HG03354 (cell line): ENCODE results near the gene ZBED4.

ENCODE experiments used
- ATAC-seq: cut with Tn5 transposase; IDR thresholded peaks from one replicate; pipeline ENCODE4 v1.9.1; 2021; ENCODE audit warnings: mild to moderate bottlenecking; ENCODE audit not compliant: unreplicated experiment, poor library complexity, severe bottlenecking

ZBED4 gene

DNA sequence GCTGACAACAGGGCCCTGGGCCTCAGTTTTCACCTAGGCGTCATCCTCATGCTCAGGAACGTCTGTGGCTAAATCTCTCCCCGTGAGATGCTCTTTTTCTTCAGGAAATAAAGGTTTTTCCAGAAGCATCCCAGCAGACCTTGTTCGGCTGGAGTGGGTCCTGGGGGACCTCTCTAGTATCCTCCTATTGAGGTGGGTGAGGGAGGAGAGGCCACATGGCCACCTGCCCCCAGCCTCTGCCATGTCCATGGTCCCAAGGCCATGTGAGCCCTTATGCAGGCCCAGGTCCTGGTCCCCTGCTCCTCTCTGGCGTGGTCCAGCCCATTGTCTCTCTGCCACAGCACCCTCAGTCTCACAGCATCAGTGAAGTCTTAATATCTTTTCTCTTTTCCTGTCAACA is 42.6 kb downstream of the ZBED4 start:
- no peak for ATAC-seq

- no peak for ATAC-seq
Measured at GRCh38 chr22:49897015-49897684, 43.5 kb downstream of the ZBED4 start.

GRCh38 chr22:49899530-49899929 is 45.9 kb downstream of the ZBED4 start:
- no peak for ATAC-seq

DNA sequence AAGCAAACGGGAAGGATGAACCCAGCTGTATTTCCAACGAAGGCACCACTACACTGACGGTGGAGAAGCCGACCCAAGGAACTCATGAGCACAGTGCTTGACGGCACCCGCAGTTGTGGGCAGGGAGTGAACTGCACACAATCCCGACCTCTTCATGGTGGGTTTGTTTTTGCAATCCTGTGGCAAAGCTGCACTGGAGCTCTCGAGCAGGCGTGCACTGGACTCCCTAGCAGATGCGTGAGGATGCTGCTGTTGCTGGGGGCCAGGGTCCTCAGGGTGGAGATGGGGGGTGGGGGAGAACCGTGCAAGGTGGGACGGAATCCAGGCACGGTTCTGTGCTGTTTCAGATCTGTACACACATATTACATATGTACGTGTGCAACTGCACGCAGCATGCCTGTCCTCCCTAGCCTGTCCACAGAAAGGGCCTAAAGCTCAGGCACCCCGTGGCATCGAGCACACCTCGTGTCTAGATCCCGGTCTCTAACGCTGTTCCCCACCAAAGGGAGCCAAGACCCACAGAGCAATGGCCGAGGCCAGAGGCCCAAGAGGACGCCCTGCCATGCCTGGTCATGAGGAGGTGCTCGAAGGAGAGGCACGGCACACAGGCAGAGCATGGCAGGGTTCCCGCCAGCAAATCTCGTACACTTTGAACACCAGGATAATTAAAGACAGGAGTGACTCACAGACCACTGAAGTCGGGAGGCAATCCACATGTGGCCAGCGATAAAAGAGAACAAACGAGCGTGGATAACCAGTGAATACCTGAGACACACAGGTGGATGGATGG is 47.0 kb downstream of the ZBED4 start:
- no peak for ATAC-seq

DNA sequence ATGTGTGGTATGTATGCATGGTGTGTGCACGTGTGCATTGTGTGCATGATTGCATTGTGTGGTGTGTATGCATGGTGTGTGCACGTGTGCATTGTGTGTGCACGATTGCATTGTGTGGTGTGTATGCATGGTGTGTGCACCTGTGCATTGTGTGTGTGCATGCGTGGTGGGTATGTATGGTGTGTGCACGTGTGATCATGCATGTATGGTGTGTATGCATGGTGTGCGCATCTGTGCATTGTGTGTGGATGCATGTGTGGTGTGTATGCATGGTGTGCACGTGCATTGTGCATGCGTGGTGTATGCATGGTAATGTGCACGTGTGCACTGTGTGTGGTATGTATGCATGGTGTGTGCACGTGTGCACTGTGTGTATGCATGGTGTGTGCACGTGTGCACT is 47.8 kb downstream of the ZBED4 start:
- no peak for ATAC-seq

- no peak for ATAC-seq
Measured at GRCh38 chr22:49903322-49904039, 49.8 kb downstream of the ZBED4 start.

- no peak for ATAC-seq
Measured at GRCh38 chr22:49904040-49904369, 50.4 kb downstream of the ZBED4 start.

DNA sequence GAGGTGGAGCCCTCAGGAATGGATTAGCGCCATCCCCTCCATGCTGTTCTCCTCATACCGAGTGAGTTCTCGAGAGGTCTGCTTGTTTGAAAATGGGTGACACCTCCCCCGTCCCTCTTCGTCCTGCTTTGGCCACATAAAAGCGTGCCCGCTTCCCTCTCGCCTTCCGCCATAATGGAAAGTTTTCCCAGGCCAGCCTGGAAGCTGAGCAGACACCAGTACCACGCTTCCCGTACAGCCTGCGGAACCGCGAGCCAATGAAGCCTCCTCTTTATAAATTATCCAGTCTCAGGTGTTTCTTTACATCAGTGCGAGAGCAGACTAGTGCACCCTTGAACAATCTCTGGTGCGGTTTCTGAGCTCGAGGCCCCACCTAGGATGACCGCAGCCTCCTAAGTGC is 51.8 kb downstream of the ZBED4 start:
- no peak for ATAC-seq

GRCh38 chr22:49906071-49906798 is 52.6 kb downstream of the ZBED4 start:
- no peak for ATAC-seq

DNA sequence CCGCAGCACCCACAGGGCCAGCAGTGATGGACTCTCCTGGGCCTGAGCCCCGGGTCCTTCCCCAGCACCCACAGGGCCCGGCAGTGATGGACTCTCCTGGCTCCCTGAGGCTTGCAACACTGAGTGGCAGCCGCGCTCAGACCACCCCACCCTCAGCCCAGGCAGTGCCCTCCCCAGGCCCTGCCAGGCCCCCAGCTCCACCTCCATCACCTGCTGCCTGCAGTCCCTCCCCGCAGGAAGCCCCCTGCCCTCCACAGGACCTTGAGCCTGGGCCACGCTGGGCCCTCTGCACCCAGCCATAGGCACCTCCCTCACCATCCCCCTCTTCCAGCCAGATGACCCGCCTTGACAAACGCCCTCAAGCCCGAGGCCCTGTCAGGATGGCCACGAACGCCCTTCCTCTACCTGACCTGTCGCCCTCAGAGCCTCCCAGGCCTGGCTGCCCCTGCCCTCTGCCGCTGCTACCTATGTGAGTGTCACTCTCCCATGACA is 53.2 kb downstream of the ZBED4 start:
- ATAC-seq = no peak

DNA sequence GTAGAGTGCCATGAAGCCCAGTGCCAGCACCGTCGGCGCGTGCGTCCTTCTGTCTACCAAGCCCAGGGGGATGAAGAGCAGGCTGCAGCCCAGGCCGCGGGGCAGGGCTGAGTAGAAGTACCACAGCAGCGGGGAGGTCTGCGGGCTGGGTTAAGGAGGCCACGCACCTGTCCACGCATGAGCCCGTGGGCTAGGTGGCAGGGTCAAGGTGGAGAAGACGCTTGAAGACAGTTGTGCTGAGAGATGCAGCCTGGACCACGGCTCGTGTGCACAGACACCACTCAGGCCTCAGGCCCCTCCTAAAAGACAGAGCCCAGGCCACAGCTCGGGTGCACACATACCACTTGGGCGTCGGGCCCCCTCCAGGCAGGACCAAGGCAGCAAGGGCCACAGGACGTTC is 54.2 kb downstream of the ZBED4 start:
- ATAC-seq = no peak

DNA sequence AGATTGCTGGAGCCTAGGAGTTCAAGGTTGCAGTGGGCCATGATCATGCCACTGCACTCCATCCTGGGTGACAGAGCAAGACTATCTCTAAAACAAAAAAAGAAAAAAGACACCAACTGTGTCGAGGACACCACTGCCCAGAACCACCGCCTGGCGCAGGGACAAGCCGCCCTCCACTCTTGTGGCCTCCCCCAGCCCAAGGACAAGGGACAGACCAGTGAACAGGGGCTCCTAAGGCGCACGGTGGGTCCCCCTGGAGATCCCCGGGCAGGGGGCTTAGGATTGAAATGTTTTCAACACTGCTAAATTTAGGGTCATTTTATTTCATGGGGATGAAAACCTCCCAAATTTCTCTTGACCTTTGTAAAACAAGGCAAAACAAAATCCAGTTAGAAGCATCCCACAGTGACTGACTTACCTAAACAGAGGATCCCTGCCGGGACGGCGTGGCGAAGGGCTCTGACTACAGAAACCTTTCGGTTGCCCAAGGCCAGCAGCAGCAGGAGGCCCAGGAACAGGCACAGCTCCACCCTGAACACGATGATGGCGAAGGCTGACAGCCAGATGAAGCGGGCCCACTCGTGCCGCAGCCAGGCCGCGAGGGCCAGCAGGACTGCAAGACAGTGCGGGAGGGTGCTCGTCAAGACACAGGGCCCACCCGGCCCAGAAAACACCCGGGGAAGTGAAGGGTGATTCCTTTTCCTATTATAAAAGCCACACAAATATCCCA is 56.0 kb downstream of the ZBED4 start:
- ATAC-seq = no peak

- ATAC-seq = no peak
Measured at GRCh38 chr22:49910229-49911155, 56.8 kb downstream of the ZBED4 start.

DNA sequence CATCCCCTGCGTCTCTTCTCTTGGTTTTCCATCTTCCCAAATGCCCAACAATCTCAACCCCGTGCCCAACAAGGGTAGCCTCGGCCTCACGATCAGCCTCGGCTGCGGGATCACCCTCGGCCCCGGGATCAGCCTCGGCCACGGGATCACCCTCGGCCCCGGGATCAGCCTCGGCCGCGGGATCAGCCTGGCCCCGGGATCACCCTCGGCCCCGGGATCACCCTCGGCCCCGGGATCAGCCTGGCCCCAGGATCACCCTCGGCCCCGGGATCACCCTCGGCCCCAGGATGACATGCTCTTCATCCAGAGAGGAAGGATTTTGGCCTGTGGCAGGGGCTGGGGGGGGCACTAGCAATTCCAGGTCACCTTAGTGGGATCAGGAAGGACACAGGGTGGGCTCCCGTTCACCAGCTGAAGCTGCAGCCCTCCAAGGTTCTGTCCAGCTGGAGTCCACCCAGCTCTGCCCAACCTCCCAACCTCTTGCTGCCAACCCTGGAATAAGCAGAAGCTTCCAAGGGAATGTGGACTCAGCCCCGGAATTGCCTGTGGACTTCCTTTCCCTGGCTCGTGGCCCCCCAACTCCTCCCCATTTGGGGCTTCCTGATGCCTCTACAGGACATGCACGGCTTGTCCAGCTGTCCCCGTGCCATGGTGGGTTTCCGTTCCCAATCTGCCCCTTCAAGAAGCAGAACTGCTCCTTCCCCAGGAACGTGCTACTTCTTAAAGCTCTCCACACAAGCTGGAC is 58.4 kb downstream of the ZBED4 start:
- ATAC-seq = no peak

- no peak for ATAC-seq
Measured at GRCh38 chr22:49913026-49913425, 59.4 kb downstream of the ZBED4 start.

DNA sequence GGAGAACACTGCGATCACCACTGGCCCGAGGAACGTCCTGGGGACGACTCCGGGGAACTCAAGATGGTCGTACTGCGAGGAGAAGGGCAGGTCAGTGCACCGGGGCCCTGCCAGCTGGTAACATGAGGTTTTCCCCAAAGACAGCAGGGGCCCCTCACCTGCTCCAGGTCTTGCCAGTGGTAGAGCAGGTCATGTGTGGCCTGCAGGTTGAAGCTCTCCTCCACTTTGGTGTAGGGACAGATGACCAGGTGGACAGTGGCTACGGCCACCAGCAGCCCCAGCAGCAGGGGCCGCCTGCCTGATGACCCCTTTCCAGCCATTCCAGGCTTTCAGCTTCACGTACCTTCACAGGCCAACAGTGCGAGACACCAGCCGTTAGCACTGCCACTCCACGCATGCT is 59.8 kb downstream of the ZBED4 start:
- no peak for ATAC-seq

- ATAC-seq = no peak
Measured at GRCh38 chr22:49914256-49914655, 60.6 kb downstream of the ZBED4 start.

DNA sequence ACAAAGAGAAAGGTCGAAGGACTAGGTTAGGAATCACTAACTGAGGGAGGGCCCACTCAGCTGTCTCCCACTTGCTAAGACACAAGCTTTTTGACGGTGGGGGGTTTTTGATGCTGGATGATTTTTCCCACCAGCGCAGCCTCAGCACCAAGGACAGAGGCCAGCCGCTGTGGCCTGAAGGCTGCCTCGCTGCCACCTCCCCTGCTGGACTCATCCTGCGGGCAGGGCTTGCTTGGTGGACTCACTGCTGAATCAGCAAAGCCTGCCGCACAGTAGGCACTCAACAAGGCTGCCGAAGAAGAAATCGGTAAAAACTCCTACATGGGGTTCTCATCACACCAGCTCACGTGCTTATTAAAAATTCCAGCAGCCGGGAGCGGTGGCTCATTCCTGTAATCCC is 62.0 kb downstream of the ZBED4 start:
- ATAC-seq = no peak
